MV-4-11 (cell line): ENCODE measurements around the gene NTN5.
"Not testable (repeated sequence)": the region's sequence is repeated elsewhere in the genome, so short reads cannot be mapped to it uniquely, and the experiment has no call there.

Experiments
- DNase-seq: peaks from one replicate; lab custom pipeline; 2025; lab: John Stamatoyannopoulos, UW

Gene NTN5

GRCh38 chr19:48696353-48697010 is 23.7 kb upstream of the NTN5 start:
- DNase-seq, result peak; percentile 27

GRCh38 chr19:48695743-48696352 is 23.0 kb upstream of the NTN5 start, which contains the start of gene FUT2:
Gene FUT2 (plus strand): TSS chr19:48695971. CDS start chr19:48702957, 6,986 bp downstream.
- DNase-seq, result no peak

GRCh38 chr19:48693629-48694028 is 20.8 kb upstream of the NTN5 start:
- peak; percentile 9 for DNase-seq

- no peak for DNase-seq
Measured at GRCh38 chr19:48689449-48689848, 16.6 kb upstream of the NTN5 start.

GRCh38 chr19:48687776-48688175 is 15.0 kb upstream of the NTN5 start:
- no peak for DNase-seq

DNA sequence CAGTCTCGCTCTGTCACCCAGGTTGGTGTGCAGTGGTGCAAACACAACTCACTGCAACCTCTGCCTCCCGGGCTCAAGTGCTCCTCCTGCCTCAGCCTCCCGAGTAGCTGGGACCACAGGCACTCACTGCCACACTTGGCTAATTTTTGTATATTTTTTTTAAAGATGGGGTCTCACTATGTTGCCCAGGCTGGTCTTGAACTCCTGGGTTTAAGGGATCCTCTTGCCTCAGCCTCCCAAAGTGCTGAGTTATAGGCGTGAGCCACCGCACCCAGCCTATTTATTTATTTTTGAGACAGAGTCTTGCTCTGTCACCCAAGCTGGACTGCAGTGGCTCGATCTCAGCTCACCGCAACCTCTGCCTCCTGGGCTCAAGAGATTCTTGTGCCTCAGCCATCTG is 13.8 kb upstream of the NTN5 start:
- not testable (repeated sequence) for DNase-seq

GRCh38 chr19:48686088-48686487 is 13.3 kb upstream of the NTN5 start:
- DNase-seq, result no peak

DNA sequence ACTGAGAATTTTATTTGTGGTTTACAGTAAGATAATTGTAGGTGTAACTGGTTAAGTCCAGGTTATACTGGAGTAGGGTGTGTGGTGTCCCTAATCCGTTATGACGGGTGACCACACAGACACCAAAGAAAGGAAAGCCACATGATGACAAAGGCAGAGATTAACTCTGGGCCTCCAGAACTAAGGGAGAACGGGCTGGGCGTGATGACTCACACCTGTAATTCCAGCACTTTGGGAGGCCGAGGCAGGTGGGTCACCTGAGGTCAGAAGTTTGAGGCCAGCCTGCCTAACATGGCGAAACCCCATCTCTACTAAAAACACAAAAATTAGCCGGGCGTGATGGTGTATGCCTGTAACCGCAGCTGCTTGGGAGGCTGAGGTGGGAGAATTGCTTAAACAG is 12.8 kb upstream of the NTN5 start:
- peak; percentile 33 for DNase-seq

DNA sequence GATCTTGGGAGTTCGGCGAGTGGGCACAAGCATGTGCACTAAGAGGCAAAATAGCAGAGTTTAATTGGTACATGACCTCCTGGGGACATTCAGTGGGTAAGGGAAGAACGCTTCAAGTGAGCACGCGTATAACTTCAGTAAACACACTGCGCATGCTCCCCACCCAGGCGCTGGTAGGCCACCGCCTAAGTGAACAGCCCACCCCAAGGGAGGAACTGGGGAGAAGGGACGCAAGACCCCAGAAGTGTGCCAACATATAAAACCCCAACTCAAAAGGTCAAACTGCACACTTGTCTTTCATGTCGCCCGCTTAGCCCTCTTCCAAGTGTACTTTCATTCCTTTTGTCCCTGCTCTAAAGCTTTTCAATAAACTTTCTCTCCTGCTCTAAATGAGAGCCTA is 10.5 kb upstream of the NTN5 start:
- no peak for DNase-seq

- peak; percentile 96 for DNase-seq
Measured at GRCh38 chr19:48681127-48681470, 8.3 kb upstream of the NTN5 start.

DNA sequence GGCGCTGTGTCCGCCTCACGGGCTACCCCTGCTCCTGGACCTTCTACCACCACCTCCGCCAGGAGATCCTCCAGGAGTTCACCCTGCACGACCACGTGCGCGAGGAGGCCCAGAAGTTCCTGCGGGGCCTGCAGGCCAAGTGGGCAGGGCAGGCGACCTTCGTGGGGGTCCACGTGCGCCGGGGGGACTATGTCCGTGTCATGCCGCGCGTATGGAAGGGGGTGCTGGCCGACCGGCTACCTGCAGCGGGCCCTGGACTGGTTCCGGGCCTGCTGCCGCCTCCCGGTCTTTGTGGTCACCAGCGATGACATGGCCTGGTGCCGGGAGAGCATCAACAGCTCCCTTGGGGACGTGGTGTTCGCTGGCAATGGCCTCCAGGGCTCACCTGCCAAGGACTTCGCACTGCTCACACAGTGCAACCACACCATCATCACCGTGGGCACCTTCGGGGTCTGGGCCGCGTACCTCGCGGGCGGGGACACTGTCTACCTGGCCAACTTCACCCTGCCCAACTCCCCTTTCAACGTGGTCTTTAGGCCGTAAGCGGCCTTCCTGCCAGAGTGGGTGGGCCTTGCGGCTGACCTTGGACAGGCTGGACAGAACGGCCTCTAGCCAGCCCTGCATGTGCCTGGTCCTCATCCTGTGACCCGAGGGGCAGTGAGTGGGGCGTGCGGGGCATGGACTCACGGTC is 7.8 kb upstream of the NTN5 start:
- DNase-seq, result no peak

DNA sequence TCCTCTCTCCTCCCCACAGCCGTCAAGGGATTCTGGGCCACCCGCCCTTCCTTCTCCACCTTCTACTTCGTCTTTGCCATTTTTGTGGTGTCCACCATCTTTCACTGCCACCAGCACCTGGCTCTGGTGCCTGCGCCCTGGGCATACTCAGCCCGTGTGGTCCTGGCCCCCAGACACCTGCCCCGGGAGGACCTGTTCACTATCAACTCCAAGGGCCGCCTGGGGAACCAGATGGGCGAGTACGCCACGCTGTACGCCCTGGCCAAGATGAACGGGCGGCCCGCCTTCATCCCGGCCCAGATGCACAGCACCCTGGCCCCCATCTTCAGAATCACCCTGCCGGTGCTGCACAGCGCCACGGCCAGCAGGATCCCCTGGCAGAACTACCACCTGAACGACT is 7.2 kb upstream of the NTN5 start:
- not testable (repeated sequence) for DNase-seq

DNA sequence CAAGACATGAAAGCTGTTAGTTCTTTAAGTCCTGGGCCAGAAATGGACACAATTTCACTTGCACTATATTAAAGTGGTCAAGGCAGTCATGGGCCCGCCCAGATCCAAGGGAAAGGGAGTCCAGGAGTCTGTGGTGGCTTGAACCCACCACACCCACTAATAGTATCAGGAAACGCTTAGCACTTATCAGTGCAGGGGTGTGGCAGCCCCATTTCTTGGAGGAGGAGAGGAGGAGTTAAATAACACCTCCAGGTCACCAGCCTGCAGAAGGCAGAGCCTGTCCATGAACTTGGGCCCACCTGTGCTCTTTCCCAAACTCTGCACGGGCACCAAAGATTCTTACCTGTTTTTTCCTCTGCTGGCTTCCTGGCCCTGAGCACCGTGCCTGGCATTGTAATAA is 5.4 kb upstream of the NTN5 start:
- DNase-seq, result no peak

DNA sequence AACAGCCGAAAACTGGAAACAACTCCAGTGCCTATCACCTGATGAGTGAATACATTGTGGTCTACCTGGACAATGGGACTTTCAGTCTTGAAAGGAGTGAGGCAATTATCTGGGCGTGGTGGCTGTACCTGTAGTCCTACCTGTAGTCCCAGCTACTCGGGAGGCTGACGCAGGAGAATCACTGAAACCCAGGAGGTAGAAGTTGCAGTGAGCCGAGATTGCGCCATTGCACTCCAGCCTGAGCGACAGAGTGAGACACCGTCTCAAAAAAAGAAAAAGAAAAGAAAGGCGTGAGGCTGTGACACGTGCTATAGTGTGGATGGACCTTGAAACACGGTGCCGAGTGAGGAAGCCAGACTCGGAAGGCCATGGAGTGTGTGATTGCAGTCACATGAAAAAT is 4.1 kb upstream of the NTN5 start:
- no peak for DNase-seq

DNA sequence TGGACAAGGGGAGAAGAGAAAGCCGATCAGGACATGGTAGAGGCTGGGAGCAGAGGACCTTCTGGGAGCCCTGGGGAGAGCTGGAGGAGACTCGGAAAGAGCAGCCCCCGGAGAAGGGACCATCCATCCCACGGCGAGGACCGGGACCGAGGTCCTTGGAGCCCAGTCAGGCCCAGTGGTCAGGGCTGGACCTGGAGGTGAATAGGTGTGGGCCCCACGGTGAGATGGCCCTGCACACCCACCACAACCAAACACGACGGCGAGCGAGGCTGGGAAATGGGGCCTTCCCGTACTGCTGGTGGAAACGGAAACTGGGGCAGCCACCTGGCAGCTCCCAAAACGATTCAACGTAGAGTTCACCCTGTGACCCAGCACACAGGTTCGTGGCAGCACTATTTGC is 3.7 kb upstream of the NTN5 start:
- no peak for DNase-seq

DNA sequence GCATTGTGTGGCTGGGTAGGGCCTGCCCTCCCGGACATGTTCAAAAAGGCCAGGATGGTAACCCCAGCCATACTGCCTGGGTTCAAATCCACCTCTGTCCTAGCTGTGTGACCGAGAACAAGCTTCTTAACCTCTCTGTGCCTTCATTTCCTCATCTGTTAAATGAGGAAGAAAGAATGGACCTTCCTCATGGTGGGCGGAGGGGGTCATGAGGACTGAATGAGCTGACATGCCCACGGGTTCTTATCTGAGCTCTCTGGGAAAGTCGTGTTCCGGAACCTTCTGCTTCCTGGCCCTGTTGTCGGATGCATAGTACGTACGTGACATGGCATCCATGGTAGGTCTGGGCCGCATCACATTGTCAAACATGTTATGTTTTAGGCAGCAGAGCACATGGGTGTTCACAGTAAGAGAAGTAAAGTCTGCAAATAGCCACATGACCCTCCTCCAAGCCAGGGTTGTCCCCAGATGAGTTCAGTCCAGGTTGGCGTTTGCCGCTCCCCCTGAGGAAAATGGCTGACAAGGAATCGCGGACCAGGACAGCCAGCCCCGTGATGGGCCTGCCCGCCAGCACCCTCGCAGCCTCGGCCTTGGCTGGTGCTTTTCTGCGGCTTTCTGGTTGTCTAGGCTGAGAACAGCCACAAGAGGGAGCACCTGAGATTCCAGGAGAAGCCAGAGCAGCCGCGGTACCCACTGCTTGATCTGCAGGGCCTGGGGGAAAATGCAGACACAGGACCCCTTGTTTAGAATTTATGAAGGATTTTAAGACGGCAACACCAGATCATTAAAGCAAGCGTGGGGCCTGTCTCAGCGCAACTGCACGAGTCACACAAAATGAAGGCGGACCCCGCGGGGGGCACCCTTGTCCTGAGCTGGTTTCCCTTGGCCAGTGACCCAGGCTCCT is 2.4 kb upstream of the NTN5 start:
- peak; percentile 80 for DNase-seq

DNA sequence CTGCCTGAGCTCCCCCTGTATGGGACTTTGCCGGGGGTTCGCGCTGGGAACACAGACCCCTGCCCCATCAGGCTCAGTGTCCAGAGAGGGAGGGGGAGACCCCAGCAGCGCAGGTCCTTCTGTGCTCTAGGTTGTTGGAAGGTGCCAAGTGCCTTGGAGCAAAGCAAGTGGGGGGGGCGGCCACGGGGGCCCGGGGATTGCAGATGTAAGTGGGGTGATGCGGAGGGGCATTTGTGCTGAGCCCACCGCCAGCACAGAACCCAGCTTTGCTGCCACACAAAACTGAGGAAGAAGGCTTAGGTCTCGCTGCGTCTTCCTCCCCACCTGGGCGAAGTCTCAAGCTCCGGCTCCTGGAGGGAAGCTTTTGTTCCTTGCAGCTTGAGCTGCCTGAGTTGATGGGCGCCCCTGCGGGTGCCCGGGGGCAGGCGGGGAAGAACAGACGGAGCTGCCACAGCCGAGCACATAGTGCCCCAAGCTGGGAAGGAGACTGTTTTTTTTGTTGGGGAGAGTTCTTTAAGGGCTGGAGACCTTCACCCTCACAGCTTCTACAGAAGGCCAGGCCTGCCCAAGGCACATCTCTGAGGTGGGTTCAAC is 1.5 kb upstream of the NTN5 start:
- DNase-seq, result no peak

DNA sequence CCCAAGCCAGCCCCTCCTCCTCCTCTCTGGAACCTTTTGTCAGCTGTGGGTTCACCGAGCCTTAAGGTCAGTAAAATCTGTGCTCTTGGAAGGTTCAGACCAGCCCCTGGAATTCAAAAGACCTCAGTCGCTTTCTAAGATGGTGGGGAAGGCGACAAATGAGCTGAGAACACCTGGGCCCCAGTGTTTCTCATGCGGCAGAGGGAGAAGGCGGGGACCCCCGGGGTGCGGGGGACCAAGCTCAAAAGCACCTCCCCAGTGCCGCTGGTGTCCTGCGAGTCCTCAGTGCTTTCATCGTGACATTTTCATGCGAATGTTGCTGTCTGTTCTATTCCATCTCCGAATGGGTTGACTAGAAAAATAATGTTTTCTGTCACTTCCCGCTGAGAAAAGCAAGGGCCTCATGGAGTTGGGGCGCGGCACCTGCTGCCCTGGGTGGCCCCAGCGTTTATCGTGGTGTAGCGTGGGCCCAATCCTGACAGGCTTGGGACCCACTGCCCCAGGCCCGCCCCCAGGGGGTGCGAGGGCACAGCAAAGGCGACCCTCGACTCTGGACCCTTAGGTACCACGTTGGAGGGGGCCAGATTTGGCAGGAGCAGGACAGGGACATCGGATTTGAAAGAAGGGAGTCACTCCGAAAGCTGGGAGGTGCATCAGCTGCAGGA is 751 bp upstream of the NTN5 start:
- no peak for DNase-seq

GRCh38 chr19:48671446-48671995 is 1.3 kb downstream of the NTN5 start:
- no peak for DNase-seq

- no peak for DNase-seq
Measured at GRCh38 chr19:48670699-48671445, 1.9 kb downstream of the NTN5 start.
